Right ventricle myocardium superior (tissue), 1 donor: ENCODE data around the gene SLC41A3. TPM values are rescaled to one million over a fixed set of nuclear protein-coding genes. Genes with fewer than 3 reads are reported as not detected.
"Not testable (repeated sequence)": the region's sequence is repeated elsewhere in the genome, so short reads cannot be mapped to it uniquely, and the experiment has no call there.

Source experiments
- ATAC-seq: fragments of 200-7000 bp; cut with Tn5 transposase; one replicate; pipeline ENCODE4 v1.9.1; 2020; ENCODE audit warnings: mild to moderate bottlenecking; ENCODE audit not compliant: poor library complexity
- DNase-seq: peaks from one replicate; pipeline ENCODE4 v3.0.0-alpha.2; 2020
- intact Hi-C: fragments of 100-400 bp; cut with DNase I; formaldehyde crosslinking; loops from one replicate; pipeline ENCODE4 v1.11.2; 2022
- total RNA-seq: library from RNA; stranded (reverse); fragmentation: NEBNext Ultra II Directional; extraction: Animal tissue kit (Norgen Biotek cat#: 25700); gene quantifications from one replicate; pipeline ENCODE4 v1.2.1, GENCODE V29; 2021
- donor health status: DM: no; HTN: yes; CAD: no; lungs with severe emphysema.

SLC41A3 gene
- total RNA-seq, 1 donor from 2014 or later: 34.7 TPM

- ATAC-seq: no peak
- intact Hi-C loops: no loop called here
- DNase-seq: no peak
Observed at GRCh38 chr3:126049289-126050049, 34.5 kb downstream of the SLC41A3 start.

GRCh38 chr3:126040386-126040785 lies 43.5 kb downstream of the SLC41A3 start:
- ATAC-seq (no peak), DNase-seq (no peak)
- intact Hi-C loops: no loop called here

GRCh38 chr3:126039870-126040269 lies 44.1 kb downstream of the SLC41A3 start:
- DNase-seq: no peak
- ATAC-seq: no peak

GRCh38 chr3:126038791-126039190 lies 45.1 kb downstream of the SLC41A3 start:
- intact Hi-C loops, ATAC-seq, DNase-seq: not testable (repeated sequence)

More at GRCh38 chr3:126039870-126040269, 44.1 kb downstream of the SLC41A3 start:
- intact Hi-C loops: no loop called here

- no peak for DNase-seq
- intact Hi-C loops: no loop called here
- no peak for ATAC-seq
Observed at GRCh38 chr3:126036056-126036549, 47.8 kb downstream of the SLC41A3 start.

GRCh38 chr3:126035362-126036050 lies 48.4 kb downstream of the SLC41A3 start:
- DNase-seq (no peak), ATAC-seq (no peak)
- intact Hi-C loops: no loop called here

GRCh38 chr3:126034481-126035361 lies 49.2 kb downstream of the SLC41A3 start:
- ATAC-seq: no peak
- intact Hi-C loops: no loop called here

GRCh38 chr3:126033765-126034164 lies 50.2 kb downstream of the SLC41A3 start:
- ATAC-seq: no peak
- intact Hi-C loops: no loop called here
- DNase-seq: no peak

More at GRCh38 chr3:126034481-126035361, 49.2 kb downstream of the SLC41A3 start:
- no peak for DNase-seq

GRCh38 chr3:126033051-126033745 lies 50.7 kb downstream of the SLC41A3 start:
- DNase-seq (no peak), ATAC-seq (no peak)
- intact Hi-C loops: no loop called here

GRCh38 chr3:126031981-126032471 lies 51.9 kb downstream of the SLC41A3 start:
- intact Hi-C loops: no loop called here
- no peak for ATAC-seq
- DNase-seq: no peak

- ATAC-seq (no peak), DNase-seq (no peak)
- intact Hi-C loops: no loop called here
Observed at GRCh38 chr3:126030455-126030854, 53.5 kb downstream of the SLC41A3 start.

GRCh38 chr3:126029241-126029640 lies 54.7 kb downstream of the SLC41A3 start:
- intact Hi-C loops: no loop called here
- DNase-seq: no peak
- no peak for ATAC-seq

GRCh38 chr3:126028096-126028495 lies 55.8 kb downstream of the SLC41A3 start:
- intact Hi-C loops: no loop called here
- ATAC-seq (no peak), DNase-seq (no peak)

GRCh38 chr3:126026761-126027160 lies 57.2 kb downstream of the SLC41A3 start:
- peak; percentile 75 for ATAC-seq
- intact Hi-C loops: no loop called here
- DNase-seq: no peak

GRCh38 chr3:126026277-126026751 lies 57.6 kb downstream of the SLC41A3 start:
- no peak for ATAC-seq
- intact Hi-C loops: no loop called here
- DNase-seq: no peak

GRCh38 chr3:126025862-126026261 lies 58.1 kb downstream of the SLC41A3 start:
- ATAC-seq (no peak), DNase-seq (no peak)
- intact Hi-C loops: no loop called here

- no peak for ATAC-seq
- intact Hi-C loops: no loop called here
- no peak for DNase-seq
Observed at GRCh38 chr3:126025116-126025729, 58.7 kb downstream of the SLC41A3 start.
